DOHH2 (cell line): ENCODE results near the gene NBAS.

Source experiments
- CTCF ChIP-seq: fragments of 200-600 bp; sonication (generic); IDR thresholded peaks from one replicate; pipeline ENCODE4 v1.5.1; 2014; ENCODE audit warnings: antibody characterized with exemption, mild to moderate bottlenecking, low read depth, low read length; ENCODE audit not compliant: poor library complexity, severe bottlenecking
- EZH2phosphoT487 ChIP-seq: fragments of 200-600 bp; sonication (generic); IDR thresholded peaks from 2 replicates; pipeline ENCODE4 v1.6.1; 2017; ENCODE audit warnings: borderline replicate concordance, mild to moderate bottlenecking, antibody characterized with exemption, low read length, moderate library complexity, mixed read lengths

- no peak for TF ChIP-seq CTCF
- TF ChIP-seq EZH2phosphoT487, result no peak
Observed at GRCh38 chr2:15278296-15278695, 282.8 kb downstream of the NBAS start.
